Measurements from ENCODE around the gene BTN1A1.

Gene BTN1A1

GRCh38 chr6:26471970-26472369 is 28.1 kb upstream of the BTN1A1 start:
- TF ChIP-seq CTCF (IDR thresholded peaks at IDR 0.05) (no peak), ZFX (IDR thresholded peaks at IDR 0.05; ENCODE audit: borderline replicate concordance) (no peak)
- no peak overlapping the region for H3K27ac ChIP-seq

- TF ChIP-seq ZFX (IDR thresholded peaks at IDR 0.05; ENCODE audit: borderline replicate concordance) (no peak), CTCF (IDR thresholded peaks at IDR 0.05) (no peak)
- H3K27ac ChIP-seq, result peak overlapping the region; percentile 77
Measured at GRCh38 chr6:26472549-26473290, 27.4 kb upstream of the BTN1A1 start.

- H3K27ac ChIP-seq, result peak overlapping the region; percentile 77
- TF ChIP-seq CTCF (IDR thresholded peaks at IDR 0.05) (no peak), ZFX (IDR thresholded peaks at IDR 0.05; ENCODE audit: borderline replicate concordance) (no peak)
Measured at GRCh38 chr6:26473429-26473757, 26.7 kb upstream of the BTN1A1 start.

GRCh38 chr6:26473758-26474438 is 26.2 kb upstream of the BTN1A1 start:
- TF ChIP-seq CTCF (IDR thresholded peaks at IDR 0.05), result no peak
- TF ChIP-seq ZFX (IDR thresholded peaks at IDR 0.05; ENCODE audit: borderline replicate concordance), result no peak
- peak overlapping the region; percentile 77 for H3K27ac ChIP-seq

- TF ChIP-seq ZFX (IDR thresholded peaks at IDR 0.05; ENCODE audit: borderline replicate concordance) (no peak), CTCF (IDR thresholded peaks at IDR 0.05) (no peak)
- peak overlapping the region; percentile 77 for H3K27ac ChIP-seq
Measured at GRCh38 chr6:26474439-26474881, 25.6 kb upstream of the BTN1A1 start.

- H3K27ac ChIP-seq, result no peak overlapping the region
Measured at GRCh38 chr6:26475823-26476729, 24.0 kb upstream of the BTN1A1 start.

More at GRCh38 chr6:26475823-26476729, 24.0 kb upstream of the BTN1A1 start:
- TF ChIP-seq ZFX (IDR thresholded peaks at IDR 0.05; ENCODE audit: borderline replicate concordance) (no peak), CTCF (IDR thresholded peaks at IDR 0.05) (no peak)

Measured in 22Rv1 (cell line).